HG03103 (cell line): ENCODE data around the gene CITED1.

Experiments
- ATAC-seq: cut with Tn5 transposase; IDR thresholded peaks from one replicate; pipeline ENCODE4 v1.9.1; 2021; ENCODE audit warnings: low read depth; ENCODE audit not compliant: unreplicated experiment

CITED1 gene

DNA sequence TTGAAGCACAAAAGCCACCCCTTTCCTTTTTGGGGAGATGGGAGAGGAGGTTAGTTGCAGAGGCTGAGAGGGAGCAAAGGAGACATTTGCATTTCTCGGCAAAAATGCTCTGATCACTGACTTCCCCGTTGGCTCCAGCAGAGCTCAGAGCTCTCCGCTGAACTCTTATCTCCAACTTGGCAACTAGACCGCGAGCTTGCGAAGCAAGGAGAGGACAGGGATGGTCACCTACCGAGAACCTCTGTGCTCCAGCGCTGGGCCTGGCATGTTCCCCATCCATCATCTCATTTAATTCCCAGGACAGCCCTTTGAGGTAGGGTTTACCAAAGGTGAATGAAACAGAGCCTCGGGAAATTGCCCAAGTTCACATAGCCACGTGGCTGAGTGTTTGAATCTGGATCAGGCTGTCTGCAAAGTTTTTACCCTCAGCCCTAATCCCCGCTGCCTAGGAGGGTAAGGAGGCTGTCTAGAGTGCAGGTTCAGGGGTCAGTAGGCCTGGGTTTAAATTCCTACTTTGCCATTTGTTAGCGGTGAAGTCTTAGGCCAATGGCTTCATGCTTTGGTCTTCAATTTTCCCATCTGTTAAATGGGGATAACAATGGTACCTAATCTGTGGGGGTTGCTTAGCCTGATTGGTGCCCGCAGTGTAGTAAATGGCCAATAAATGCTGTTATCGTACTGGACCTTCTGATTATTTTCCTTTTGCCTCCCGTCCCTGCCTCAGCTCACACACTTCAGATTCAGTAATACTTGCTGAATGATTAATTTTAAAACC lies 3.8 kb upstream of the CITED1 start:
- ATAC-seq: no peak

DNA sequence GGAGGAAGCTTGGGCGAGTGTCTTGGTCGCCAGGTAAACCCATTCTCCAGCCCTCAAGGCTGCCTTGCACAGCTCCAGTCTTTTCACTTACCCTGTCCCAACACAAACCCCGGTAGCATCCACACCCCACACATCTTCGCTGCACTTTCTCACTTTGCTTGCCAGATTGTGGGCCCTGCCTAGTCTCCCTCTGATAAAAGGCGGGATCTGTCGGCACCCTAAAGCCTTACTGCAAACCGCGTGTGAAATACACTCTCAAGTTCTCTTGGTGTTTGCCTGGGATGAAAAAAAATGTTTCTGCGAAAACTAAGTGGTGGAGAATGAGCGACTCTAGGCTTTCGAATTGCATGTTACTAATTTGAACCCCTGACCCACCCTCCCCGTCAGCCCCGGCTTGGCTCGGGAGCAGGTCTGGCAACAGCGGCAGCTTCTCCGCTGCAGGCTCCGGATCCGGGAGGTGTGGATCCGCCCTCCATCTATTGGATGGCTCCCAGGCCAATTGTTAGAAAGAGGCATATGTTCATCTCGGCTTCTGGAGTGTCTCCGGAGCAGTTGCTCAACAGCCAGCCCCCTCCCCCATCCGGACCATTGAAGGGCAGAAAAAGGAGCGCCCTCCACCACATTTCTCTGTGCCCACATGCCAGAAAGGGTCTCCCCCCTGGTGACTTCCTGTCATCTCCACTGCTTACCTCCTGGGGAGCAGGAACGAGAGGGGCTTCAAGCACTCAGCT lies 3.0 kb upstream of the CITED1 start:
- no peak for ATAC-seq

DNA sequence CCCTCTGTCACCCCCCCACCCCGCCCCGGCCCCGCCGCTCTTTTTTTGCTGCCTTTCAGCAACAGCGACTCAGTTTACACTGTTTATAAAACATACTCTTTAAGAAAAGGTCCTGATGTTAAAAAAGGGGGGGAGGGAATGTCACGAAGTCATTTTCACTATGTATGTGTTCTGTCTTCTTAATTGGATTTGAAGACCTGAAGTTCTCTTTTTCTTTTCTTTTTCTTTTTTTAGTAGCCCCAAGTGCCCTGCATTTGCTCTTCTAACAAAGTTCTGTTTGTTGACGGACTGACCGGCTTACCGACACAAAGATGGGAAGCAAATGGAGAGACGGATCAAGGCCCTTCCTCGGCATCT lies 2.5 kb upstream of the CITED1 start:
- ATAC-seq: no peak

DNA sequence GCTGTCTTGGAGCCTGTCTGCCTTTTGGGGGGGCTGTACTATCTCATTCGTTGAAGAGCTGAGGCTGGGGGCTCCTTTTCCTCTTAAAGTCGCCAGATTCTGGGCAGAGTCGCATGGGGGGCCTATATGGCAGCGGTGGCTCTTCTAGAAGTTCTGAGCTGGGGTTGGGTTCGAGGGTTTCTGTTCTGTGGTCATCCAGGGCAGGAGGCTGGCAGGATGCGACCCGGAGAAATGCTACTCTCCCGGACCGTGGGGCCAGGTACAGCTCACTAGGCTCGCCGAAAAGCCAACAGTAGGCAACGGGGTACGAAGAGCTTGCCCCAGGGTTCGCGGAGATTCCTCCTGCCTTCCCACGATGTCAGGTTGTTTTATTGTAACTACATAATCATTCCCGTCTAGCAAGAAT lies 1.9 kb upstream of the CITED1 start:
- no peak for ATAC-seq

DNA sequence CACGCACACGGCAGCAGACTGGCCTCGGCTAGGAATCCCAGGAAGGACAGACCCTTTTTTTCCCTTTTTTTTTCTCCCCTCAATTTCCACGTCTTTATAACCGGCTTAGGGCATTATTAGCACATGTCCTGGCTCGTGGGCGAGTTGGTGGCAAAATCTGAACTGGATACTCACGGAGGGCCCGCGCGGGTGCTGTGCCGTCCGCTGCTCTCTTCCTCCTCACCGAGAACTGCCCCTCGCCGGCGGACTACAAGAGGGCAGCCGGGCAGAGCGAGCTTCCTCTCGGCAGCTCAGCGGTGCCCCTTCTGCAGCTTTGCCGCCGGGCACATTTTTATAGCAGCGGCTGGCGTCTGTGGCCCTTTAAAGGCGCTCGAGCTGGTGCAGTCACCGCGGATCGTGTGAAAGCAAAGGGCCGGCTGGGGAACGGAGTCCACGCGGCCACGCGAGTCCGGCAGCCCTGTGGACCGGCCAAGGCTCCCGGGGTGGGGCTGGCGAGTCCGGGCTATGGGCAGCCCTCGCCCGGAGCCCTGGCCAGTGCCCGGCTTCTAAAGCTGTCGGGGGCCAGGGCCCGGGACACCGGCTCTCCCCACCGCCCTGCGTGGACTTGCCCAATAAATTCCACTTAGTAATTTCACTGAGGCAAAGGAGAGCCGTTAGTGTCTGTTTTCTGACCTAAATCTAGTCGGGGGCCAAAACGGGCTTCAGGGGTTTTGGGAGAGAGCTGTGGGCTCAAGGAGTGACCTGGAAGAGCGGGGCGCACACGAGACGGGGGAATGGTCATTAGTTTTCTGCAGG lies 1.3 kb upstream of the CITED1 start:
- ATAC-seq: peak; percentile 53

DNA sequence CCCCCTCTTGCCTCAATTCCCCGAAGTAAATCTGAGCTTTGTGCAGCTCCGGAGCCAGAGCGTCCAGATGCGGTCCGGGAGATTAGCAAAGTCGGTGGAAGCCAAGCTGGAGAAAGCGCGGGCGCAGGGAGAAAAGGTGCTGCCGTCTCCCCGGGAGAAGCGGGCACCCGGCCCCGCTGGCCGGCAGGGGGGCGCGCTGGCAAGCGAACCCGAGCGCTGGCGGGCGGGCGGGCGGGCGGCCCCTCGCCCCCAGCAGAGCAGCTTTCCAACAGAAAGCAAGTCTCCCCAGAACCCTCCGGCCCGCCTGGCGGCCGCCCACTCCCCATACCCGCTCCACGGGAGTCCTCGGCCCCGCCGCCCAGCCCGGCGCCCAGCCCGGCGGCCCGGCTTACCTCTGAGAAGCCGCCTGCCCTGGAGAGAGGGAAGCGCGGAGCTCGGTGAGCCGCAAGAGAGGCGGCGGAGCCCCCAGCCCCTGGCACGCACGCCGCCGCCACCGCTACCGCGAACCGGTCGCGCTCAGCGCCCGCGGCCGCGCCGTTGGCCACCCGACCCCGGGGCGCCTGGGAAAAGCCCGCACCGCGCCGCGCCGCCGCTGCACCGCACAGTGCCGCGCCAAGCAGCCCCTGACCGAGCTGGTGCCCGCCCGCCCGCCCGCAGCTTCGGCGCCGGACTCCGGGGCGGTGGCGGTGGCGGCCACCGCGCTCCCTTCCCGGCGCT lies 529 bp upstream of the CITED1 start:
- peak; percentile 13 for ATAC-seq

DNA sequence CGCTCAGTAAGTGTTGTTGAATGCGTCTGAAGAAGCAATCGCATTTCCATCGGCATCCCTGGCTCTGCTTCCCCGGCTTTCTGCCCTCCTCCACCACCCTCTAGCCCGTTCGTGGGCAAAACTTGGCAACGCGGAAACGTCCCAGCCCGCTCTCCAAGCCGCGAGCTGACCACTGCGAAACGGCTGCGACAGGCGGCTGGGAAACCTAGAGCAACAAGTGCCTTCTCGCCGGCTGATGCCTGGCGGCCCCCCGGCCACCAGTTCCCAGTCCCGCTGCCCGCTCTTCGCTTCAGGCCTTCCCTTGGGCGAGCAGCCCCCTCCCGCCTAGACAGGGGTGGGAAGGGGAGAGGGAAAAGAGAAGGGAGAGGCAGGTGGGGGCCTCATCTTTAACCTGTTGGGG lies 837 bp downstream of the CITED1 start:
- no peak for ATAC-seq

DNA sequence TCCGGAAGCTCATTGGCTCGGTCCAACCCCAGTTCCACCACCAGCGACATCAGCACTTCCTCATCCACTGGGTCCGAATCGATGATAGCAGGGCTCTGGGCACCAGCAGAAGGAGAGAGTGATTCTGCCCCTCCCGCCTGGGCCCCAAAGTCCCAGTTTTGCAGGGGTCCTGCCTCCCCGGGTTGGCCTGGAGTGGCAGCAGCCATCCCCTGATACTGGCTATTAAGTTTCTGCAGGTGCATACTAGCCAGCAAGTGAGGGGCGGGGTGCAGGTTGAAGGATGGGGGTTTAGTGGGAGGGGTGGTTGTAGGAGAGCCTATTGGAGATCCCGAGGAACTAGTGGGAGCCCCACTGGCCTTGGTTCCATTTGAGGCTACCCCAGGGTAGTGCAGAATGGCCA lies 3.9 kb downstream of the CITED1 start:
- ATAC-seq: no peak

DNA sequence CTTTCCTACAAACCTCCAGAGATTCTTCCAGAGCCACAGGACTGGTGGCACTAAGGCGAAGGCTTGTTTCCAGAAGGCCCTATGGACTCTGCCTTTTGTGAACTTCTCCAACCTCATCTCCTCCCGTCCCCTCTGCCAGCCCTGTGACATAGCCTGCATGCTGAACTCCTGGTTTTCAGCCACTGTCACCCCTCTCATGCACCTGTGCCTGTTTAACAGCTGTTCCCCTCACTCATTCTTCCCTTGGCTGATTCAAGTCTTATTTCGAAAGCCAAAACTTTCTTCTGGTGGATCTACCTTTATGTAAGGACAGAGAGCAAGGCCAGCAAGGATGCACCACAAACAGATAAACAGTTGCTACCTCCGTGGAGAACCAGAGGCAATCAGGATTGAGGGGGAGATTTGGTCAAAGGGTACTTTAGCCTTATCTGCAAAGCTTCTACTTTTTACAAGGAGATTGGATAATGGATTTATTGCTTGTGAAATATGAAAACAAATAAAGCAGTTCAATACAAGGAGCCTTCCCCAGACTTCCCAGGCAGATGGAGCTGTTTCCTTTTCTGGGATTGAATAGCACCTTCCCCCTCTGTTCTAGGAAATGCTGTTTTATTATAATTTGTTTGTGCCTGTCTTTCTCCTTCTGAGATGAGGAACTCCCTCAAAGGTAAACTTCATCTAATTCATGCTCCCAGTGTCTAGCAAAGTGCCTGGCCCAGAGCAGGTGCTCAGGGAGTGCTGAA lies 5.7 kb downstream of the CITED1 start:
- no peak for ATAC-seq

DNA sequence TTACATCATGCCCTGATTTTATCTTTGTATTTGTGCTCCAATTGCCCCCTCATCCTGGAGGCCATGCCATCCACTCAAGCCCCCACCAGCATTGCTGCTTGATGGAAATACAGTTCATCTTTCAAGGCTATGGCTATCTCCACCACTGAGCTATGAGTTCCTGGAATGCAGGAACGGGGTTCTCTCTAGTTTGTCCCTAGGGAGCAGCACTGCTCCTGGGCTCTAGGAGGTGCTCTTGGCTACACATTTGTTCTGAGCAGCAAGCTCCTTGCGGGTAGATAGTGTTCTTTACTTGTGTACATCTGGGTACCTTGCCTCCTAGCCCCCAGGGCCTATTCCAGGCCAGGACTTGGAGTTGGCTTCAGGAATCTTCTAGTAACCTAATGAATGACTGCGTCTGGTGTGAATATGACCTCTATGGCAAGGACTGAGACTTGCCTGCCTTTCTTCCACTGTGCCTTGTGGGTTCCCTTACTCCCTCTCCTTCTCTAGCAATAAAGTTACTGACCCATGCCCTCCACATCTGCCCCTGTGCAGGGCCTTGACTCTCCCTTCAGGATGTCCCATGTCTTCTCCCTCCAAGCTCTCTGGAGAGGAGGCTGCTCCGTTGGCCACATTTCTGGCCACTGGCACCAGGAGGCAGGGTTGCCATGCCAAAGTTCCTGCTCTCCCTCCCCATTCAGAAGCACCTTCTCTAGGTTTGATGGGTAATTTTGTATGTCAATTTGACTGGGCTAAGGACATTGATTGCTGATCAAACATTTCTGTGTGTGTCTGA lies 7.6 kb downstream of the CITED1 start:
- ATAC-seq: no peak

DNA sequence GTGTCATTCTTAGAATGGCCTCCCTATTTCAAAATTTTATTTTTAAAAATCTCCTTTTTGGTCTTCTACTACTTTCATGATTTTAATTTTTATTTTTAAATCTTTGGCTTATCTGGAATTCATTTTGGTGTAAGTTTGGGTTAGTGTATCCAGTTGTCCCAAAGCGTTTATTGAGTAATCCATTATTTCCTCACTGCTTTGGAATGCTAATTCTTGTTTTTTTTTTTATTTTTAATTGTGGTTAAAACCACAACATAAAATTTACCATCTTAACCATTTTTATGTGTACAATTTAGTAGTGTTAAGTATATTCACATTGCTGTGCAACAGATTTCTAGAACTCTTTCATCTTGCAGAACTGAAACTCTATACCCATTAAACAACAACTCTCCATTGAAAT lies 8.7 kb downstream of the CITED1 start:
- no peak for ATAC-seq

DNA sequence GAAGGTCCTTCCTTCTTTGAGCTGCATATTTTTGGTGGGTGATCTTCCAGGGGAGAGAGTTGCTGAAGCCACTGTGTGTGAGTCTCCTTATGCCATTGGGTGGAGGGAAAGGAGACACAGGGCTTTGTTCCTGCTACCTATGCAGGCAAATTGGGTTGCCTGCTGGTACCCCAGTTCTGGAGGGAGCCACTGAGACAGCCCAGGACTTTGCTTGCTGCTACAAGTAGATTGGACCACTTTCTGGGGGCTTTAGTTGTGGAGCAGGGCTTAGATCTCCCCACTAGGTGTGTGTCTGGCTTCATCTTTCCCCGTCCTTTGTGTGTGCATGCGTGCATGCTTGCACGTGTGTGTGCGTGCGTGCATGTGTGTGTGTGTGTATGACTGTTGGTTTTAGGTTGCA lies 10.0 kb downstream of the CITED1 start:
- no peak for ATAC-seq

DNA sequence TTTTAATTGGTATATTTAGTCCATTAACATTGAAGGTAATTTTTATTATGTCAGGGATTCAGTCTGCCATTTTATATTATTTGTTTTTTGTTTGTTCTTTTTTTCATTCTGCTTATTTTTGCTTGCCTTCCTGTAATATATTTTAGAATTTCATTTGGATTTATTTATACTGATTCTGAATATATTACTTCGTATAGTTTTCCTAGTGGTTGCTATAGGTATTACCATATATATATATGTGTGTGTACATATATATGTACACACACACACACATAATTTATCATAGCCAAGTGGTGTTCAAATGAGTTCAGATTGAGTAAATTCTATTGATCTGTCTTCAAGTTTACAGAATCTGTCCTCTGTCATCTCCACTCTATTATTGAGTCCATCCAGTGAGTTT lies 11.2 kb downstream of the CITED1 start:
- no peak for ATAC-seq

DNA sequence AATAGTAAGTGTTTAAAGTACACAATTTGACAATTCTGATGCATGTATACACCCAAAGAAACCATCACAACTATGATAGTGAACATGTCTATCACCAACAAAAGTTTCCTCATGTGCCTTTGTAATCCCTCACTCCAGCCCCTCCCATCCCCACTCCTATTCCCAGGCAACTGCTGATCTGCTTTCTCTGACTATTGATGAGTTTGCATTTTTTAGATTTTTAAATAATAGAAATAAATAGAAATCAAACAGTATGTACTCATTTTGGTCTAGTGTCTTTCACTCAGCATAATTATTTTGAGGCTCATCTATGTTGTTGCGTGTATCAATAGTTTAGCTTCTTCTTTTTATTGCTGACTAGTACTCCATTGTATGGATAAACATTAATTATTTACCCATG lies 23.4 kb downstream of the CITED1 start:
- no peak for ATAC-seq

DNA sequence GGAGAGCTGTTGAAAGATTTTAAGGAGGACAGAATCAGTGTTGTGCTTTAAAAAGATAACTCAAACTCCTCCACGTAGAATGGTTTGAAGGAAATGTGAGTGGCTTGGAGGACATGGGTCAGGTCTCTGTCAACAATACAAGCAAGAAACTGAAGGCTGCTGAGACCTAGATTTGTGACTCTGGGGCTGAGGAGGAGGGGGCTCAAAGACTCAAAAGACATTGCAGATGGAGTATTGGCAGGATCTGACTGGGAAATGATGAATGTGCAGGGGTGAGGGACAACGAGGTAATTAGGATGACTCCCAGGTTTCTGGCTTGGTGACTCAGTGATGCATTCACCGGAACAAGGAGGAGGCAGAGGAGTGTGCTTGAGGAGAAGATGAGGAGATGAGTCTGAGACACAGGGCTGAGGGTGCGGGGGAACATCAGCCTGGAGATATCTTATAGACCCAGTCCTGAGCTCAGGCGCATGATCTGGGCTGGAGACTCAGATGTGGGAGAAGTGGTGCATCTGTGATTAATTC lies 25.3 kb downstream of the CITED1 start:
- no peak for ATAC-seq

DNA sequence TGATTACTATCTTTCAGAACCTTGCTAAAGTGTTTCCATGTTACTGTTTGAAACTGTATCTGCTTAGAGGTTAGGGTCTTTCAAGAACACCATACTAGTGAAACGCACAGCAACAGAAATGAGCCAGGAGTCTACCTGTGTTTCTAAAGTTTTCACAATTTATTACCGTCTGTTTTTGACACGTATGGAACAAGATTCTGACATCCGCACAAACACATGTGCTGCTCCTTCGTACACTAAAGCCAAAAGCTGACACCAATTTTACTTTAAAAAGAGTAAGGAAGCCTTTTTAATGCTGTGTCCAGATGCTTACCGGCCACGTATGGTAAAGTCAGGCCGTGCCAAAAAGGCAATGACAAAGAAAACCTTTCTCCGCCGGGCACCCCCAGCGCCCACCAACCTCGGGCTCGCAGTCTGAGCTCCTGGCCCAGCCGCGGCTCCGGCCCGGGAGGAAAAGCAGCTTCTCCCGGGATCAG lies 29.2 kb downstream of the CITED1 start:
- ATAC-seq: no peak

DNA sequence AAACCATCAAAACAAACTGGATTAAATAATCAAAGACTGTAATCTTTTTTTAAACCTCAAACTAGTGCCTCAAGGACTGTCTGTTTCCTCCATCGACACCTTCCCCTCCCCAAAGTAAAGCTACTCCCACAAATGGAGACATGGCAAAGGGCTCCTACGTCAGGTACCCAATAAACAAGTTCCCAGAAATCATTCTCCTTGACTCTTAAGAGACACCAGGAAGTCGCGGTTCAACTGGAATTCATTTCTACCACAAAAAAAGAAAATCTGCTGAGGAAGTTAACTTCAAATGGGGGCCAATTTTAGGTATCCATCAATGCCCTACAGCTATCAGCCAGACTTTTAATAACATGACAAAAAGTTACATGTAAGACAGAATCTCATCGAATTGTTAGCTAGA lies 31.2 kb downstream of the CITED1 start:
- ATAC-seq: no peak

DNA sequence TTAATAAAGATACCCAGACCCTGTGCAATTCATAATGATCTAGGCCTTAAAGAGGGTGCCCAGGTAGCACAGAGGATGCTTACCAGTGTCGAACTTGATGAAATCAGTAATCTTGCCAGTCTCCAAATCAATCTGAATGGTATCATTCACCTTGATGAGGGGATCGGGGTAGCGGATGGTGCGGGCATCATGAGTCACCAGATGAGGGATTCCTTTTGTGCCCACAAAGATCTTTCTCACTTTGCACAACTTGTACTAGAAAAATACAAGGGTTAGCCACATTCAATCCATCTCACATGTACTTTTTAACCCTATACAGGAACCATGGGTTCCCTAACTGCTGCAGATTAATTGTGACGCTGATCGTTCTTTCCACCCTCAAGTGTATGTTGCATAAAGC lies 32.0 kb downstream of the CITED1 start:
- ATAC-seq: no peak

DNA sequence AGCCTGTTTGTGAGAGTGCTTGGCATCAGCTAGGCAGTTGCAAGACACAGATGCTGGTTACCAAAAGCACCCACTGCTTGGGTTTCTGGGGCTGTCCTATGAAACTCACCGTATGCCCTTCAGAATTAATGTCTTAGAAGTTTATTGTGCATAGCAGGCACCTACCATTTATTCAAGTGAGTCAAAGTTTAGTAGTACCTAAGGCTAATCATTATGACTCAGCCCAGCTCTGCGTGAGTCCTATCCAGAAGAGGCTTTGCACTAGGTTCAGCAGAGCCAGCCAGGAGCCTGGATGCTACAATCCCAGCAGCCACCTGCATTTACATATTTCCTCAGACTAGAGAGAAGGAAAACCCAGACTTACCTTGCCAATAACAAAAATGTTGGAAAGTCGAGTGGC lies 32.8 kb downstream of the CITED1 start:
- ATAC-seq: no peak
